OCI-LY7 (cell line): ENCODE measurements around the gene SGO1. TPM values are rescaled to one million over a fixed set of nuclear protein-coding genes. Genes with fewer than 3 reads are reported as not detected.
A peak's percentile ranks its signal among the peaks of the same experiment; 100 is the strongest.

ENCODE experiments used
- BruUV-seq: library from RNA; stranded (reverse); fragments of 400-500 nt; replicated peaks from 2 replicates; lab custom pipeline; 2021; lab: Mats Ljungman, UMichigan
- CTCF ChIA-PET: fragments of 300-600 bp; sonication (Branson Sonifier 250); formaldehyde crosslinking; loops from one replicate; lab custom pipeline; 2022; ENCODE audit warnings: antibody characterized with exemption; ENCODE audit not compliant: unreplicated experiment; lab: Charles Lee
- POLR2A ChIA-PET: fragments of 300-600 bp; sonication (Branson Sonifier 250); formaldehyde crosslinking; loops from one replicate; lab custom pipeline; 2022; ENCODE audit warnings: antibody characterized with exemption; lab: Charles Lee
- DNase-seq: peaks from one replicate; pipeline ENCODE4 v3.0.0-alpha.2; 2015; ENCODE audit warnings: low spot score
- H2AFZ ChIP-seq: fragments of 200-600 bp; sonication (generic), shearing (Covaris generic); 2 replicates; pipeline ENCODE4 v1.6.1; 2014; ENCODE audit warnings: mild to moderate bottlenecking, antibody characterized with exemption, low read length, moderate library complexity
- H3K27ac ChIP-seq: fragments of 200-600 bp; sonication (generic); 2 replicates; pipeline ENCODE4 v1.5.1; 2014; ENCODE audit warnings: mixed run types, low read depth, mild to moderate bottlenecking, moderate library complexity, low read length, inconsistent platforms; ENCODE audit not compliant: poor library complexity, severe bottlenecking
- H3K36me3 ChIP-seq: fragments of 200-600 bp; sonication (generic); 2 replicates; pipeline ENCODE4 v1.6.1; 2014; ENCODE audit warnings: mild to moderate bottlenecking, antibody characterized with exemption, low read length, moderate library complexity, mixed read lengths; ENCODE audit not compliant: insufficient read depth
- H3K4me1 ChIP-seq: fragments of 200-600 bp; sonication (generic); 2 replicates; pipeline ENCODE4 v1.5.1; 2014; ENCODE audit warnings: mild to moderate bottlenecking, low read length; ENCODE audit not compliant: insufficient read depth, poor library complexity, severe bottlenecking
- H3K4me2 ChIP-seq: fragments of 200-600 bp; sonication (generic); 2 replicates; pipeline ENCODE4 v1.6.1; 2014; ENCODE audit warnings: mild to moderate bottlenecking, low read length
- H3K4me3 ChIP-seq: fragments of 200-600 bp; sonication (generic); 2 replicates; pipeline ENCODE4 v1.5.1; 2014; ENCODE audit warnings: mild to moderate bottlenecking, low read depth, low read length; ENCODE audit not compliant: poor library complexity, severe bottlenecking
- H3K79me2 ChIP-seq: fragments of 200-600 bp; sonication (generic); 2 replicates; pipeline ENCODE4 v1.6.1; 2016; ENCODE audit warnings: low read depth, mild to moderate bottlenecking, low read length, moderate library complexity, mixed read lengths; ENCODE audit not compliant: insufficient read depth
- H3K9me2 ChIP-seq: fragments of 200-600 bp; sonication (generic); 2 replicates; pipeline ENCODE4 v1.6.1; 2016; ENCODE audit warnings: mild to moderate bottlenecking, low read length, mixed read lengths; ENCODE audit not compliant: insufficient read depth
- H3K9me3 ChIP-seq: fragments of 200-600 bp; sonication (generic); 2 replicates; pipeline ENCODE4 v1.6.1; 2014; ENCODE audit warnings: mild to moderate bottlenecking, mixed run types, low read length, mixed read lengths
- H4K20me1 ChIP-seq: fragments of 200-600 bp; sonication (generic); 2 replicates; pipeline ENCODE4 v1.6.1; 2014; ENCODE audit warnings: mild to moderate bottlenecking, antibody characterized with exemption, low read length, moderate library complexity, mixed read lengths; ENCODE audit not compliant: insufficient read depth
- EZH2phosphoT487 ChIP-seq: fragments of 200-600 bp; sonication (generic); IDR thresholded peaks from 2 replicates; pipeline ENCODE4 v1.6.1; 2018; ENCODE audit warnings: low read depth, borderline replicate concordance, mild to moderate bottlenecking, mixed run types, antibody characterized with exemption, low read length, moderate library complexity, mixed read lengths
- intact Hi-C: fragments of 100-400 bp; cut with micrococcal nuclease; formaldehyde crosslinking; loops from one replicate; pipeline ENCODE4 v1.10.0; 2022; ENCODE audit not compliant: unreplicated experiment
- total RNA-seq, 2 experiments: library from RNA; depleted of rRNA in 1 of 2; stranded (reverse); fragments of >200 nt in 1 of 2; shearing (Covaris generic) in 1 of 2; gene quantifications; 2 replicates each; pipeline ENCODE4 v1.2.3, GENCODE V29; 2014 to 2022
- TF ChIP-seq, protein P1 (sequence below): fragments of 200-600 bp; sonication (generic); conservative IDR thresholded peaks from 2 replicates; pipeline ENCODE4 v1.5.1; 2014; ENCODE audit warnings: mild to moderate bottlenecking, antibody characterized with exemption, low read length, moderate library complexity, mixed read lengths

The SGO1 gene
- total RNA-seq, 2 experiments from 2014 or later, result 27.6 to 38.8 TPM

GRCh38 chr3:20128358-20128757, 57.6 kb downstream of the SGO1 start:
- no peaks in the 10 kb centered on the region for H3K9me2 ChIP-seq
- H3K4me3 ChIP-seq, result no peak overlapping the region
- no TSS peak for BruUV-seq
- TF ChIP-seq, protein P1, sequence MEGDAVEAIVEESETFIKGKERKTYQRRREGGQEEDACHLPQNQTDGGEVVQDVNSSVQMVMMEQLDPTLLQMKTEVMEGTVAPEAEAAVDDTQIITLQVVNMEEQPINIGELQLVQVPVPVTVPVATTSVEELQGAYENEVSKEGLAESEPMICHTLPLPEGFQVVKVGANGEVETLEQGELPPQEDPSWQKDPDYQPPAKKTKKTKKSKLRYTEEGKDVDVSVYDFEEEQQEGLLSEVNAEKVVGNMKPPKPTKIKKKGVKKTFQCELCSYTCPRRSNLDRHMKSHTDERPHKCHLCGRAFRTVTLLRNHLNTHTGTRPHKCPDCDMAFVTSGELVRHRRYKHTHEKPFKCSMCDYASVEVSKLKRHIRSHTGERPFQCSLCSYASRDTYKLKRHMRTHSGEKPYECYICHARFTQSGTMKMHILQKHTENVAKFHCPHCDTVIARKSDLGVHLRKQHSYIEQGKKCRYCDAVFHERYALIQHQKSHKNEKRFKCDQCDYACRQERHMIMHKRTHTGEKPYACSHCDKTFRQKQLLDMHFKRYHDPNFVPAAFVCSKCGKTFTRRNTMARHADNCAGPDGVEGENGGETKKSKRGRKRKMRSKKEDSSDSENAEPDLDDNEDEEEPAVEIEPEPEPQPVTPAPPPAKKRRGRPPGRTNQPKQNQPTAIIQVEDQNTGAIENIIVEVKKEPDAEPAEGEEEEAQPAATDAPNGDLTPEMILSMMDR, result no peak
- no peak for TF ChIP-seq EZH2phosphoT487
- peaks cover 33% of the 10 kb centered on the region for H3K36me3 ChIP-seq
- no peak overlapping the region for H3K4me2 ChIP-seq
- no peaks in the 10 kb centered on the region for H3K79me2 ChIP-seq
- no peaks in the 10 kb centered on the region for H4K20me1 ChIP-seq
- no peak overlapping the region for H2AFZ ChIP-seq
- no peak overlapping the region for H3K27ac ChIP-seq
- POLR2A ChIA-PET, result interaction anchor here (0.6 to 0.7 kb wide), 3 partner anchors 41 to 158 kb away, joined by 4 to 8 read pairs (median 7); no protein-coding TSS in a partner anchor
- CTCF ChIA-PET, result no interaction called here
- intact Hi-C loops, result no loop called here
- H3K9me3 ChIP-seq, result no peaks in the 10 kb centered on the region
- peaks cover 21% of the 10 kb centered on the region for H3K4me1 ChIP-seq
- no peak for DNase-seq

DNA sequence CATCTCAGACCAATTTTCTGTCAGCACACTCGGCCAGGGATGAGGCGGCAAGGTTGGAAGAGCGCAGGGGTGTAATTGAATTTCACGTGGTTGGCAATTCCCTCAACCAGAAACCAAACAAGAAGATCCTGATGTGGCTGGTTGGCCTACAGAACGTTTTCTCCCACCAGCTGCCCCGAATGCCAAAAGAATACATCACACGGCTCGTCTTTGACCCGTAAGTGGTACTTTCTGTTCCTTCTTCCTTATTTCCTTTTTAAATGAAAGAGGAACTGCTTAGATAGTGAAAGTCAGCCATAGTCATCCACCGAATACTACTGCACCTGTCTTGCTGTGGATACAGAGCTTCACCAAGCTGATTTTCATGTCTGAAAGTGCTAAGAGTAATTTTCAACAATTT, 60.1 kb downstream of the SGO1 start:
- ChIA-PET POLR2A (interaction anchor here (0.8 to 1.0 kb wide), 2 partner anchors 10 to 54 kb away, joined by 3 to 5 read pairs; no protein-coding TSS in a partner anchor), CTCF (no interaction called here)
- Histone ChIP-seq H3K4me2 (peak overlapping the region; percentile 79), H3K27ac (peak overlapping the region; percentile 80), H3K4me3 (peak overlapping the region; percentile 52), H2AFZ (peak overlapping the region; percentile 53; the same call in 1 of the 2 replicates), H4K20me1 (no peaks in the 10 kb centered on the region), H3K36me3 (peaks cover 56% of the 10 kb centered on the region), H3K9me3 (no peaks in the 10 kb centered on the region), H3K4me1 (peaks cover 21% of the 10 kb centered on the region), H3K79me2 (no peaks in the 10 kb centered on the region), H3K9me2 (no peaks in the 10 kb centered on the region)
- no TSS peak for BruUV-seq
- TF ChIP-seq, protein P1, result no peak
- TF ChIP-seq EZH2phosphoT487, result no peak
- intact Hi-C loops, result loop anchor here (2.0 kb wide), 1 partner anchor 85 kb away; the partner anchor contains the start of gene KAT2B
- DNase-seq, result peak; percentile 87

- no peak for DNase-seq
- Histone ChIP-seq H2AFZ (peak overlapping the region; percentile 53; the same call in 1 of the 2 replicates), H3K9me3 (no peaks in the 10 kb centered on the region), H3K9me2 (no peaks in the 10 kb centered on the region), H3K79me2 (no peaks in the 10 kb centered on the region), H3K36me3 (peaks cover 62% of the 10 kb centered on the region), H3K4me2 (peak overlapping the region; percentile 79), H4K20me1 (no peaks in the 10 kb centered on the region), H3K4me3 (peak overlapping the region; percentile 52), H3K27ac (peak overlapping the region; percentile 80), H3K4me1 (peaks cover 21% of the 10 kb centered on the region)
- no TSS peak for BruUV-seq
- intact Hi-C loops, result no loop called here
- TF ChIP-seq EZH2phosphoT487, result no peak
- TF ChIP-seq, protein P1, result no peak
- POLR2A ChIA-PET, result interaction anchor here (1.0 kb wide), 1 partner anchor 61 kb away, joined by 7 read pairs; the partner anchor contains the start of gene SGO1
- CTCF ChIA-PET, result no interaction called here
Measured at GRCh38 chr3:20125289-20125688, 60.7 kb downstream of the SGO1 start.
